ENCODE results near the gene ACP7.

The ACP7 gene

DNA sequence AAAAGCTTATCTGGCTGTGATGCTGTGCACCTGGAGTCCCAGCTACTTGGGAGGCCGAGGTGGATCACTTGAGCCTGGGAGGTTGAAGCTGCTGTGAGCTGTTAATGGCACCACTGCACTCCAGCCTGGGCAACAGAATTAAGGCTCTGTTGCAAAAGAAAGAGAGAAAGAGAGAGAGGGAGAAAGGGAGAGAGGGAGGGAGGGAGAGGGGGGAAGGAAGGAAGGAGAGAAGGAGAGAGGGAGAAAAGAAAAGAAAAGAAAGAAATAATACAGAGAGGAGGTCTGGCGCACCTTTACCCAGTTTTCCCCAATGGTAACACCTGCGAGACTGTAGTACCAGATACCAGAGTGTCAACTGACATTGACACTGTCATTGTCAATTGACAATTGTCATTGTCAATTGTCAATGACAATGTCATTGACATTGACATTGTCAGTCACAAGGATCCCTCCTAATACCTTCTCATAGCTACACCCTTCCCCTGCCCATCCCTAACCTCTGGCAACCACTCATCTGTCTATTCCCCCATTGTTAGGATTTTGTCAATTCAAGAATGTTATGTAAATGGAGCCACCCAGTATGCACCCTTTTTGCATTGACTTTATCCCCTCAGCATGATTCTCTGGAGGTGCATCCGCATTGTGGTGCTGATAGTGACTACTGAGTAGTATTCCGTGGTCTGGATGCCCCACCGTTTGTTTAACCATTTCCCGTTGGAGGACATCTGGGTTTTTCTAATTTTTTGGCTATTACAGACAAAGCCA is 62.7 kb downstream of the ACP7 start:
- FAIRE-seq (no peak), DNase-seq (ENCODE audit: insufficient read length, low spot score) (no peak)

DNA sequence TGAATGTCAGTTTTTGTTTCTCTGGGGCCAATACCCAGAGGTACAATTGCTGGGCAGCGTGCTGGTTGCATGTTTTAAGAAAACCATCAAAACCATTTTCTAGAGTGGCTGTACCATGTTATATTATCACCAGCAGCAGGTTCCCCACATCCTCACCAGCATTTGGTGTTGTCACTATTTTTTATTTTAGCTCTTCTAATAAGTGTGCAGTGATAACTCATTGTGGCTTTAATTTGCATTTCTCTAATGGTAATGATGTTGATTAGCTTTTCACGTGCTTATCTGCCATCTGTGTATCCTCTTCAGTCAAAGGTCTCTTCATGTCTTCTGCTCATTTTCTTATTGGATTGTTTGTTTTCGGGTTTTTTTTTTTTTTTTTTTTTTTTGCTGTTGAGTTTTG is 63.3 kb downstream of the ACP7 start:
- FAIRE-seq, result no peak
- DNase-seq (ENCODE audit: insufficient read length, low spot score), result no peak

DNA sequence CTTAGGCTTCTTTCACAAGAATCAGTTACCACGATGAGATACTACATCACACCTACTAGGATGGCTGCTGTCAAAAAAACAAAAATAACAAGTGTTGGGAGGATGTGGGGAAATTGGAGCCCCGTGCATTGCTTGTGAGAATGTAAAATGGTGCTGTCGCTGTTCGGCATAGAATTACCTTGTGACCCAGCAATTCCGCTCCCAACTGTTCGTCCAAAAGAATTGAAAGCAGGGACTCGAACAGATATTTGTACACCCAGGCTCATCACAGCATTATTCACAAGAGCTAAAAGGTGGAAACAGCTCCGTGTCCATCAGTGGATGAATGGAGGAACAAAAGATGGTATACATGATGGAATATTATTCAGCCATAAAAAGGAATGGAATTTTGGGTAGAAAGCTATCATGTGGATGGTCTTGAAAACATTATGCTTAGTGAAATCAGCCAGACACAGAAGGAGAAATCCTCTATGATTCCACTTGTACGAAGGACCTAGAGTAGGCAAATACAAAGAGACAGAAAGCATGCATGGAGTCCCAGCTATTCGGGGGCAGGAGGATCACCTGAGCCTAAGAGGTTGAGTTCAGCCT is 64.9 kb downstream of the ACP7 start:
- DNase-seq (ENCODE audit: insufficient read length, low spot score) (no peak), FAIRE-seq (no peak)

DNA sequence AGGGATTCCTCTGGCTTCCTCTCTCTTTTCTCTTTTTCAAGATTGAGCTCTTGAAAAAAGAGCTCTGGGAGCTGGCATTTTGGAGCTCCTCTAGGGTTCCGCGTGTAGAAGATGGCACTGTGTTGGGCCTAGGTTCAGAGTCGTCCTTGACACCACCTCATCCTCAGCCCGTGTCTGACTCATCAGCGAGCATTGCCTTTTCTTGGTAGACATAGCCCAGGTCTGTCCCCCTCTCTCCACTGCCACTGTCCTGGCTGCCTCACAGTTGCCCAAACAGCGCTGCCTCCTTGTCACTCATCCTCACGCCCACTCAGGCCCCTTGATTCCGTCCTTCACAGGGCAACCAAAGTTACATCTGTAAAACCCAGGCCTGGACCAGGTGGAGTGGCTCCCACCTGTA is 66.1 kb downstream of the ACP7 start:
- FAIRE-seq, result no peak

DNA sequence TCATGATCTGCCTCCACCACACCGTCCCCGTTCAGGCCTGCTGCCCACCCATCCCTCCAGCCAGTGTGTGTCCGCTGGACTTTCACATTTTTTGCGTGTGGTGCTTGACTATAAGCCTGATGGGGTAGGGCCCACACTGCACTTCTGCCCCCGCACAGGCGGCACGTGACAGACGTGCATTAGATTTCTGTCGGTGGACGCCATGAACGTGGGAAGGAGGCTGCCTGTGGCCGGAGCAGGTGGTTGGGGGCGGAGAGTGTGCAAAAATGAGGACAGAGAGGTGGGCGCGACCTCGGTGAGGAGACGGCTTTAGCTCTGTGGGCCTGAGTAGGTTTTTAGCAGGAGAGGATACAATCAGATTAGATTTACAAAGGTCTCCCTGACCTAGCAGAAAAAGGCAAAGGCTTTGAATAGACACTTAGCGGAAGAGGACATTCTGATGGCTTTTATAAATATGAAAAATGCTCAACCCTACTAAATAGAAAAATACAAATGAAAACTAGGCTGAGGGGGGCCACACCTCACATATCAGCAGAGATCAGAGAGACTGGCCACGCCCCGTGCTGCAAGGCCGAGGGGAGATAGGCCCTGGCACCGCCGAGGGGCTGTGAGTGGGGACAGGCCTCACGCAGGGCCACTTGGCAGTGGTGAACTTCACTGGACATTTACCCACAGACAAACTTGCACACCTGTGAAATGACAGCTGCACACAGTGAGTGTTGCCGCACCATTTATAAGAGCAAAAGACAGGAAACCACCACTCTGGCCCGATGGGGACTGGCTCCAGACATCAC is 66.8 kb downstream of the ACP7 start:
- no peak for FAIRE-seq
- DNase-seq (ENCODE audit: insufficient read length, low spot score), result no peak

More for the DNA sequence above, 66.1 kb downstream of the ACP7 start:
- no peak for DNase-seq (ENCODE audit: insufficient read length, low spot score)

DNA sequence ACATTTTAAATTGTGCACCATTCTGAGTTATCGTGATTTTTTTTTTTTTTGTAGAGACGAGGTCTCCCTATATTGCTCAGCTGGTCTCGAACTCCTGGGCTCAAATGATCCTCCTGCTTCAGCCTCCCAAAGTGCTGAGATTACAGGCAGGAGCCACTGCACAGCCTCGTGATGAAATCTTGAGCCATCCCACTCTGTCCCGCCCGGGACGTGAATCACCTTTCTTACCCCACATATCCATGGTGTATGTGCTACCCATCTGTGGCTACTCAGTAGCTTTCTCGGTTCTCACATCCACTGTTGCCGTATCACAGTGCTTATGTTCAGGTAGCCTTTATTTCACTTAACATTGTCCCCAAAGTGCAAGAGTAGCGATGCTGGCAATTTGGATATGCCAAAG is 67.9 kb downstream of the ACP7 start:
- DNase-seq (ENCODE audit: insufficient read length, low spot score), result no peak
- FAIRE-seq, result no peak

DNA sequence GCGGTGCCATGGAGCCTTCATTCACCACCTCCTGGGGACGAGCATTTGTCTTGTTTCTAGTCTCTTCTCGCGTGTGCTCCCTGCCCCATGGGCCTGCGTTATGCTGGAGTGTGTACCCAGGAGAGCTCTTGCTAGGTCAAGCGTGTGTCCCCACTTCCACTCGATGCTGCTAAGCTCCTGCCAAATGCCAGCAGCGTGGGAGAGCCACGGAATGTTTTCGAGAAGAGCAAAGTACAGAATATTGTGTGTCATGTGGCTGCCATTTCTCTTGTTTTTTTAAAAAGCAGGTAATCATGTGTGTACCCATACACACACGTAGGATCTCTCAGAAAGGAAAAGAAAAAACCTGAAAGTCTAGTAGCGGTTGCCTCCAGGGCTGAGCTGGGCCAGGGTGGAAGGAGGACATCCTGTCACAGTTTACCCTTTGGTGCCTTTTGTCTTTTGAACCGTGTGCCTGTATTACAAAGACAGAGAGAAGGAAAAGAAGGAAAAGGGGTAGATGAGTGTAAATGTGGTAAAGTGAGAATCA is 70.0 kb downstream of the ACP7 start:
- FAIRE-seq (no peak), DNase-seq (ENCODE audit: insufficient read length, low spot score) (no peak)

DNA sequence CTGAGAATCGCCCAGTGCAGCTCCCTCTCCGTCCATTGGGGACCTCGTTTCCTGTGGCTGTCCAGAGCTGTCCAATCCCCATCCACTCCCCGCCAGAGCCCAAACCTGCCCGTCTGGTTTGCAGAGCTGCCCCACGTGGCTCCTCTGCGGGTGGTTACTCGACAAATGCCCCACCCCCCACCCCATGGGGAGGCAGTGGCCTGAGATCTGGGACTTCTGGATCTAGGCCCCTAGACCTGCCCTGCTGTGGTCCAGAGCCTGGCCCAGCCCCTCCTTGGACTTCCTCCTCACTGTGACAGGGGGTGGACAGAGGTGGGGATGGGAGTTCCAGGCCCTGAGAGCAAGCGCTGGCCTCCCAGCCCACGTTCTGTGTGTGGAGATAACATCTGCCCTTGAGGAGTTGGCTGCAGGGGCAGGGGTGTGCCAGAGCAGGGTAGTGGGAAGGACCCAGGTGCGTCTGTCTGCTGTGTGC is 70.5 kb downstream of the ACP7 start:
- no peak for DNase-seq (ENCODE audit: insufficient read length, low spot score)
- no peak for FAIRE-seq

DNA sequence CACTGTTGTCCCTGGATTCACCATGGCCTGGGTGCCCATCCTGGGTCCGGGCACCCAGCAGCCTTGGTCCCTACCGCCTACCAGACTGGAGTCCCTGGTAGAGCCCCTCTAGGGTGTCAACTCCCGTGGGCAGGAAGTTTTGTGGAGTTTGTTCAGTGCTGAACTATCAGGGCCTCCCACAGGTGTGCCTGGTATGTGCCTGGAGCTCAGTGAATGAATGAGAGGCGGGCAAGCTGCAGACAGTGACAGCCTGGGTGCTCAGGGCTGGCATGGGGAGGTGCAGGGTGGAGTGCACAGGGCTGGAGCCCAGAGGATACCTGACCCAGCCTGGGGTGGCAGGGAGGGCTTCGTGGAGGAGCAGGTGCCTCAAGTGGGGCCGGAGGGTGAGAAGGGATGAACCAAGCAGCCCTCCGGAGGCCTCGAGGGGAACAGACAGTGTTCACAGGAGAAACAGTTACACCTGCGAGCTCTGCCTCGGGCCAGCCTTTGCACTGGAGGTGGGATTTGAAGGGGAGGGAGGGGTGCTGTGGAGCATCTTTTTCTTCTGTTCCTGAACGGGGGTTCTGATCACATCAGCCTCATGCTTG is 71.0 kb downstream of the ACP7 start:
- no peak for FAIRE-seq
- no peak for DNase-seq (ENCODE audit: insufficient read length, low spot score)

DNA sequence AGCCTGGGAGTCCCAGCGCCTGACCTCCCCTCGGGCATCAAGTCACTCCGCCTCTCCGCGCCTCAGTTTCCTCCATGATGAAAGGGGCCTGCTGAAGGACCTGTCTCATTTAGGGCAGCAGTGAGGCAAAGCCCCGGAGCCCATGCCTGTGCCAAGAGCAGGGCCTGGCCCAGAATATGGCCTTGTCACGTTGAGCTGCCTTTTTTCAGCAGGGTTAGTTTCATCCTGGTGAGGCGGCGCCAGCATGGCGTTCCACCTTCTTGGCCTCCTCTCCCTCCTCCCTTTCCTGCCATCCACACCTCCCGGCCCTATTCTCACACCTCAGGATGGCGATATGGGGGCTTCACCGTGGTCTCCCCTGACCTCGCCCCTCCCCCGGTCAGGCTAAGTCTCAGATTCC is 71.6 kb downstream of the ACP7 start:
- no peak for DNase-seq (ENCODE audit: insufficient read length, low spot score)
- no peak for FAIRE-seq

DNA sequence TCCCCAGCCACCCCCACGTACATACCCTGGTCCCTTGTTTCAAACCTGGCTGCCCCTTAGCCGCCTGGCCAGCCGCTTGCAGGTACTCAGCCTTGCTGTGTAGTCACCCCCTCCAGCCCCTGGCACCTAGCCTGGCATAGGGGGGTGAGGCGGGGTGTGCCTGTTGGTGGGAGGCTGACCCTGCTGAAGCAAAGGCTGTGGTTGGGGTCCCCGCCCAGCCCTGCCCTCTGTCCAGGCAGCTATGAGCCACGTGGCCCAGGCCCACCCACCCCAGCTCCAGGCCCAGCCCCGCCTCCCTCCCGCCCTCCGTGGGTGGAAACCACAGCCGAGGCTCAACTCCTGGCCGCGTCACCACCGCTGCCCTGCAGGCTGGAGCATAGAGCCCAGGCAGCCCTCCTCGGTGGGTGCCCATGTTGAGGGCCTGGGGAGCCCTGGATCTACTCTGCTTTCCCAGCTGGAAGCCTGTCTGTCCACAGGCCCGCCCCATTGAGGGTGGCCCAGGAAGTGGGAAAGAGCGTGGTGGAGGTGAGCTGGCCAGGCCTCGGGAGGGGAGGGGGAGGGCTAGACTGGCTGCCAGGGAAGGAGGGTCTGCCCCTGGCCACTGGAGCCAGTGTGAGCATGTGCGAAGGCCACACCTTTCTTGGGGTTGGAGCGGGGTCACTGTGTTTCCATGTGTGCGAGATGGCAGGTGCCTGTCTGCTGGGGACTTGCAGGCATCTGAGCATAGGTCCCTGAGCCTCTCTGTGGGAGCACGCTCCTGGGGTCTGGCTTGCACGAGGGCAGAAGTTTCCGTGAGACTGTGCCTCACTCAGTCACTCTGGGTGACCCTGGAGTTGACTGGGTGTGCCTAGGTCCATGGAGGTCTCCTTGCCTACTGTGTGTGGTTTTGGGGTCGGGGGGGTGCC is 72.4 kb downstream of the ACP7 start:
- FAIRE-seq (no peak), DNase-seq (ENCODE audit: insufficient read length, low spot score) (no peak)

DNA sequence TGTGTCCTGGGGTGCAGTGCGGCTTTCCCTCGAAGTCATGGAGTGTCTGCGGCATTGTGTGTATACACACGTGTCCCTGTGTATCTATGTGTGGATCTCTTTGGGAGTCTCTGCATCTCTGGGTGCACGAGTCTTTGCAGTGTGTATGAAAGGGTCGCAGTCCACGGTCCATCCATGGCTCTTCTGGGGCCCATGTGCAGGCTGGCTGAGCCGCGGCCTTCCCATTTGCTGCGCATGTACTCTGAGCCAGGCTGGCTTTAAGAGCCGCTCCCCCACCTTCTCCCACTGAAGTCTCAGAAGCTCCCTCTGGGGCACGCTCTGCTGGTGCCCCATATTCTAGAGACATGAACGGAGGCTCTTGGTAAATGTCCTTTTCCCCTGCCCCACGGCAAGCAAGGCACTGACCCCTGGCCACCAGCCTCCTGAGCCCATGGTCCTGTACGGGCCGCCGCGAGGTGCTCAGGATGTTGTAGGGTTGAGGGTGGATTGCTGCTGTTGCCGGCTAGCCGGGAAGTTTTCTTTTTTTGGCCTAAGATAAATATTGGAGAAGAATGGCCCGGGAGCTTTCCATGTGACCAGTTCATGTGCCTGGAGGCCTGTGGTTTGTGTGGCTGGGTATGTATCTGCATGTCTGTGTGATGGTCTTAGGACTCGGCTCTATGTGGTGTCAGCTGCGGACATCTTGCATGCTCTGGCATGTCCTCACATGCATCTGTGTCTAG is 73.3 kb downstream of the ACP7 start:
- FAIRE-seq, result no peak
- DNase-seq (ENCODE audit: insufficient read length, low spot score), result no peak

DNA sequence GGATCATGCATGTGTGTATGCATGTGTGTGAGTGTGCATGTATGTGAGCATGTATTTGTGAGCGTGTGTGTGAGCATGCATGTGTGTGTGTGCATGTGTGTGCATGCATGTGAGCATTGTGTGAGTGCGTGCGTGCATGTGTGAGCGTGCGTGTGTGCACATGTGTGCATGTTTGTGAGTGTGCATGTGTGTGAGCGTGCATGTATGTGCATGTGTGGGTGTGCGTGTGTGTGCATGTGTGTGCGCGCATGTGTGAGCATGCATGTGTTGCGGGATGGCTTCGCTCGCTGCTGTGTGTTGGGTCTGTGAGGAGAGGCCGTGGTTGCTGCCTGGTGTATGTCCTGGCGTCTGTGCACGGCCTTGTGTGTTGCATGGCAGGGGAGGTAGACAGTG is 73.8 kb downstream of the ACP7 start:
- FAIRE-seq (no peak), DNase-seq (ENCODE audit: insufficient read length, low spot score) (no peak)

DNA sequence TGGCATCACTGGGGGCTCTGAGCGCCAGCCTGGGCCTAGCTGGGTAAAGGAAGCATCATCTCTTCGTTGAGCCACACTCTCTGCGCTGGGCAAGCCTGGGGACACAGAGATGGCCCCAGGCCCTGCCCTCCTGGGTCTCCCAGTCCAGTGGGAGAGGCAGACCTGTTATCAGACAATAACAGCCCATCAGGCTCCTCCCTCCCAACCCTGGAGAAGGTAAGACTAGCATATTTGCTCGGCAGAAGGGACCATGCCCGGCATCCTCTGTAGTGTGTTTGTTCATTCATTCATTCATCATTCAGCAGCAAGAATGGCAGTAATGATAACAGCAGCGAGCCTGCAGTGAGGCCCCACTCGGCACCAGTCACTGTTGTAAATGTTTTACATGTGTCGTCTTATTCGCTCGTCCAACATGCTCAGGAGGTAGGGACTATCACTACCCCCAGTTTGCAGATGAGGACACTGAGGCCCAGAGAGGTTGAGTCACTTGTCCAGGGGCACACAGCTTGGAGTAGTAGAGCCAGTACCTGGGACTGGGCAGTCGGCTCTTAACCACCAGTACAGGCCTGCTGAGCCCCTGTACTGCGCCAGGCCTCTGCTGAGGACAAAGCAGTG is 74.6 kb downstream of the ACP7 start:
- FAIRE-seq, result no peak
- no peak for DNase-seq (ENCODE audit: insufficient read length, low spot score)

DNA sequence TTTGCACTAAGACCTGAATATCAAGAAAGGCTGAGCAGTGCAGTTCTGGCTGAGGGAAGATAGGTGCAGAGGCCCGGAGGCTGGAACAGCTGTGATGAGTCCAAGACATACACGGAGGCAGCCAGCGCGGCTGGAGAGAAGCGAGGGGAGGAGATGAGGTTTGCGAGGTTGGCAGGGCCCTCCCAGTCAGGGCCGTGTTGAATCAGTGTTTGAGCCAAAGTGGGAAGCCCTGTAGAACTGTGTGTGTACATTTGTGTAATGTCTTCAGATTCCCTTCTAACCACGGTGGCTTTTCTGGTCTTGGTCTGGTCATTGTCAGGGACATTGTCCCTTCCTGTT is 76.3 kb downstream of the ACP7 start:
- no peak for DNase-seq (ENCODE audit: insufficient read length, low spot score)
- no peak for FAIRE-seq
